MCF 10A (cell line): ENCODE data around the gene CASK. TPM values are rescaled to one million over a fixed set of nuclear protein-coding genes. Genes with fewer than 3 reads are reported as not detected.

ENCODE experiments used
- BruUV-seq: library from RNA; stranded (reverse); fragments of 400-500 nt; replicated peaks from 2 replicates; lab custom pipeline; 2021; lab: Mats Ljungman, UMichigan
- CTCF ChIA-PET: fragments of 300-600 bp; sonication (Branson Sonifier 250); formaldehyde crosslinking; extraction: SDS; loops from one replicate; lab custom pipeline; 2021; ENCODE audit warnings: antibody characterized with exemption, inconsistent platforms; lab: Yijun Ruan, JAX
- POLR2A ChIA-PET: fragments of 300-600, 350-650 bp; sonication (Branson Sonifier 250); formaldehyde crosslinking; extraction: SDS; loops from one replicate; lab custom pipeline; 2020; ENCODE audit warnings: antibody characterized with exemption, inconsistent platforms; lab: Yijun Ruan, JAX
- DNase-seq: peaks from one replicate; pipeline ENCODE4 v3.0.0-alpha.2; 2018; ENCODE audit not compliant: unreplicated experiment
- H3K27ac Mint-ChIP-seq: one replicate; pipeline ENCODE4 v1.8.0; 2022; ENCODE audit warnings: mild to moderate bottlenecking, low read depth, mixed read lengths; ENCODE audit not compliant: unreplicated experiment
- H3K27me3 Mint-ChIP-seq: one replicate; pipeline ENCODE4 v1.8.0; 2022; ENCODE audit warnings: mixed read lengths; ENCODE audit not compliant: insufficient read depth, unreplicated experiment
- H3K36me3 Mint-ChIP-seq: one replicate; pipeline ENCODE4 v1.8.0; 2022; ENCODE audit warnings: mild to moderate bottlenecking, moderate library complexity, mixed read lengths; ENCODE audit not compliant: insufficient read depth, unreplicated experiment
- H3K4me1 Mint-ChIP-seq: one replicate; pipeline ENCODE4 v1.8.0; 2022; ENCODE audit warnings: mixed read lengths; ENCODE audit not compliant: insufficient read depth, unreplicated experiment
- H3K4me3 Mint-ChIP-seq: one replicate; pipeline ENCODE4 v1.8.0; 2022; ENCODE audit warnings: mild to moderate bottlenecking, moderate library complexity, mixed read lengths; ENCODE audit not compliant: unreplicated experiment
- H3K9me3 Mint-ChIP-seq: one replicate; pipeline ENCODE4 v1.8.0; 2022; ENCODE audit warnings: mixed read lengths; ENCODE audit not compliant: unreplicated experiment
- CTCF ChIP-seq: fragments of 200-600 bp; IDR thresholded peaks from one replicate; pipeline ENCODE4 v1.8.0; 2022; ENCODE audit warnings: antibody characterized with exemption, mild to moderate bottlenecking; ENCODE audit not compliant: unreplicated experiment
- intact Hi-C: fragments of 100-400 bp; cut with micrococcal nuclease; formaldehyde crosslinking; loops from 2 replicates; pipeline ENCODE4 v1.14.1; 2022
- total RNA-seq: library from RNA; stranded (reverse); gene quantifications from 2 replicates; pipeline ENCODE4 v1.2.3, GENCODE V29; 2022

Gene CASK
- total RNA-seq, 1 experiment from 2014 or later = 34.9 TPM

- Mint-ChIP-seq H3K27ac (no peak overlapping the region), H3K36me3 (peaks cover 11% of the 10 kb centered on the region), H3K4me3 (no peak overlapping the region), H3K4me1 (peaks cover 17% of the 10 kb centered on the region), H3K27me3 (peaks cover 43% of the 10 kb centered on the region), H3K9me3 (no peaks in the 10 kb centered on the region)
- DNase-seq = no peak
- POLR2A ChIA-PET = interaction anchor here (0.7 kb wide), 1 partner anchor 1134 kb away, joined by 3 read pairs; no protein-coding TSS in a partner anchor
- CTCF ChIA-PET = interaction anchor here (0.5 to 0.6 kb wide), 2 partner anchors 9 to 91 kb away, joined by 3 to 5 read pairs; no protein-coding TSS in a partner anchor
- intact Hi-C loops = no loop called here
- no TSS peak for BruUV-seq
- TF ChIP-seq CTCF = no peak
Observed at GRCh38 chrX:41665686-41666085, 257.7 kb downstream of the CASK start.

DNA sequence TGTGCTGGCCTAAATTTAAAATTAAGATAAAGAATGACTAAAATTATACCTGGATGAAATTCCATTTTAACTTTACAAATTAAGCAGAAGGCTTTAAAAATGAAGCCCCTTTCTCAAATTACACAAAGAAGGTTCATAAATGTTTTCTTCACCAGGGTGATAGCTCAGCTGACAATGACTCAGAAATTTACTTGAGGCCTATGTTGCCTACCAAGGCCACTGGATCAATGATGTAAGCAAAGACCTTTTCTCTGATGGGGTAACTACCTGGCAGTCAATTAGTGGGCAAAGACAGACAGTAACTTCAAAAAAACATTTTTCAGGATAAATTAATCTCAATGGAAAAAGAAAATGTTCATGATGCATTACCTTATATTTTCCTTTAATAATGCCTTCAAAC is 258.4 kb downstream of the CASK start:
- no peak for DNase-seq
- Mint-ChIP-seq H3K27ac (no peak overlapping the region), H3K9me3 (no peaks in the 10 kb centered on the region), H3K4me1 (peaks cover 17% of the 10 kb centered on the region), H3K4me3 (no peak overlapping the region), H3K36me3 (peaks cover 12% of the 10 kb centered on the region), H3K27me3 (peaks cover 43% of the 10 kb centered on the region)
- ChIA-PET CTCF (no interaction called here), POLR2A (no interaction called here)
- BruUV-seq = no TSS peak
- no peak for TF ChIP-seq CTCF
- intact Hi-C loops = no loop called here

DNA sequence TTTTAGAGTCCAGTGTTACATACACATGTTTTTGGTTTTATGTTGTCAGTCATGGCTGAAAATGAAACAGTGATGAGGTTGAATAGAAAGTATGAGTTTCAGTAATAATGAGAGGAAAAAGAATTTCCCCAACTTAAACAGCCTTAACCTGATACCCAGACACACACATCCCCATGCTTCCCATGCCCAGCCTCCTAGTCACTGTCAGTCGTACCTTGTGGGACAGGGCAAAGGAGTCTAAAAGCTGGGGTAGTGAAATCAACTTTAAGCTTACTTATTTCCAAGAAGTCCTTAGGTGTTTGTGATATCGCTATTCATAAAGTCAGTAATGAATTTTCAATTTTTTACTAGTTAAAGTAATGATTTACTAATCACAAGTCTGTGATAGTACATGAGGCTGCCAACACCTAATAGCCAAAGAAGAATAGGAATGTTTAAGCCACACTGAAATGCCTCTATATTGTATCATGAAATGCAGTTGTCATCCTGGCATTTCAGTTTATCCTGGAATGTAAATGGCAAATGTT is 258.9 kb downstream of the CASK start:
- intact Hi-C loops = no loop called here
- no peak for DNase-seq
- POLR2A ChIA-PET = no interaction called here
- no peak overlapping the region for H3K4me3 Mint-ChIP-seq
- peaks cover 17% of the 10 kb centered on the region for H3K4me1 Mint-ChIP-seq
- H3K36me3 Mint-ChIP-seq = peaks cover 17% of the 10 kb centered on the region
- BruUV-seq = no TSS peak
- peaks cover 41% of the 10 kb centered on the region for H3K27me3 Mint-ChIP-seq
- CTCF ChIA-PET = no interaction called here
- H3K27ac Mint-ChIP-seq = no peak overlapping the region
- no peaks in the 10 kb centered on the region for H3K9me3 Mint-ChIP-seq
- TF ChIP-seq CTCF = no peak

DNA sequence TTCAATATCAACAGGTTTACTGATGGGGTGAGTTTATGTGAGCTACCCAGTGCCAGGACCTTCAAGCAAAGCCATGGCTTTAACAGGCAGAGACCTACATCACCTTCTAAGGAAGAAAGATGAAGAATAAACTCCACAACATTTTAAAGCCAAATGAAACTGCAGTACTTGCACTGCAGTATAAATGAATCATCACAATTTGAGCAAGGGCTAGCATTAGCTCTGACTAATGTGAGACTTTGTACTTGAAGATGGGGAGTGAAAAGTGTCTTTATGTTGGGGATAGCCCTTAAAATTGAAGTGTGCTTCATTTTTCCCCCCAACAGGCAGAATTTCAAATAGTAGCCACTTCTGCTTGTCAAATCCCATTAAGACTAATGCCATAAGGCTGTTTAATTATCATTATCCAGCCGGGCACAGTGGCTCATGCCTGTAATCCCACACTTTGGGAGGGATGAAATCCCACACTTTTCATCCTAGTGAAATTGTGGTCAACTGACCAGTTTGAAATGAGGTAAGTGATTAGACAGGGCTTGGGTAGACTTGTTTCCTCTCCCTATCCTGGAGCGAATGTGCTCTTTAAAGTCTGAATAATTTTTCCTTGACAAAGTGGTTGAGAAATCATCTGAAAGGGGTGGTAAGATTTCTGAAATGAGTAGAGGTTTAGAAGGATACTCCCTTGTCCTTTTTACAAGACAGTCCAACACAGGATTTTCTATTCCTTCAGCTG is 261.8 kb downstream of the CASK start:
- peaks cover 22% of the 10 kb centered on the region for H3K36me3 Mint-ChIP-seq
- H3K4me1 Mint-ChIP-seq = peaks cover 13% of the 10 kb centered on the region
- peaks cover 61% of the 10 kb centered on the region for H3K27me3 Mint-ChIP-seq
- no peaks in the 10 kb centered on the region for H3K9me3 Mint-ChIP-seq
- no peak for DNase-seq
- no peak overlapping the region for H3K4me3 Mint-ChIP-seq
- intact Hi-C loops = no loop called here
- no peak for TF ChIP-seq CTCF
- H3K27ac Mint-ChIP-seq = no peak overlapping the region
- CTCF ChIA-PET = no interaction called here
- BruUV-seq = no TSS peak
- POLR2A ChIA-PET = no interaction called here
